WTC11 (cell line): ENCODE results near the gene HEYL. TPM values are rescaled to one million over a fixed set of nuclear protein-coding genes. Genes with fewer than 3 reads are reported as not detected.
A peak's percentile ranks its signal among the peaks of the same experiment; 100 is the strongest.

Experiments
- ATAC-seq: fragments of 200-7000 bp; cut with Tn5 transposase; 2 replicates; pipeline ENCODE4 v1.10.0; 2021; ENCODE audit warnings: mild to moderate bottlenecking, moderate library complexity
- CTCF ChIA-PET: fragments of 300-600 bp; sonication (Branson Sonifier 250); formaldehyde crosslinking; loops from one replicate; lab custom pipeline; 2021; ENCODE audit warnings: antibody characterized with exemption; lab: Charles Lee
- POLR2A ChIA-PET: fragments of 350-600 bp; sonication (Branson Sonifier 250); formaldehyde crosslinking; loops from one replicate; lab custom pipeline; 2021; ENCODE audit warnings: antibody characterized with exemption; lab: Charles Lee
- DNase-seq: peaks from one replicate; pipeline ENCODE4 v3.0.0; 2021; ENCODE audit warnings: low spot score
- H3K27ac Mint-ChIP-seq: 2 replicates; pipeline ENCODE4 v1.8.0; 2021; ENCODE audit warnings: mixed read lengths
- H3K27me3 Mint-ChIP-seq: 2 replicates; pipeline ENCODE4 v1.8.0; 2021; ENCODE audit warnings: low read depth, mild to moderate bottlenecking, moderate library complexity, mixed read lengths
- H3K36me3 Mint-ChIP-seq: 2 replicates; pipeline ENCODE4 v1.8.0; 2021; ENCODE audit warnings: mixed read lengths
- H3K4me1 Mint-ChIP-seq: 2 replicates; pipeline ENCODE4 v1.8.0; 2022; ENCODE audit warnings: mixed read lengths
- H3K4me3 Mint-ChIP-seq: 2 replicates; pipeline ENCODE4 v1.8.0; 2021; ENCODE audit warnings: mild to moderate bottlenecking, moderate library complexity, mixed read lengths
- H3K9me3 Mint-ChIP-seq: 2 replicates; pipeline ENCODE4 v1.8.0; 2021; ENCODE audit warnings: mixed read lengths
- CREB1 ChIP-seq: sonication (generic); formaldehyde crosslinking; IDR thresholded peaks from 2 replicates; pipeline ENCODE4 v1.8.0; 2023; ENCODE audit warnings: mild to moderate bottlenecking, missing genetic modification reagents
- CTCF ChIP-seq: fragments of 200-600 bp; IDR thresholded peaks from 2 replicates; pipeline ENCODE4 v1.8.0; 2022; ENCODE audit warnings: antibody characterized with exemption
- E2F4 ChIP-seq: sonication (generic); formaldehyde crosslinking; IDR thresholded peaks from 2 replicates; pipeline ENCODE4 v1.8.1; 2022; ENCODE audit warnings: low read depth, mild to moderate bottlenecking, moderate library complexity, missing genetic modification reagents, borderline replicate concordance
- E2F5 ChIP-seq: sonication (generic); formaldehyde crosslinking; IDR thresholded peaks from 2 replicates; pipeline ENCODE4 v1.8.1; 2022; ENCODE audit warnings: mild to moderate bottlenecking, moderate library complexity, missing genetic modification reagents
- ELF4 ChIP-seq: sonication (generic); formaldehyde crosslinking; IDR thresholded peaks from 2 replicates; pipeline ENCODE4 v1.8.1; 2022; ENCODE audit warnings: low read depth, mild to moderate bottlenecking, moderate library complexity, missing genetic modification reagents
- FOXP4 ChIP-seq: sonication (generic); formaldehyde crosslinking; IDR thresholded peaks from 2 replicates; pipeline ENCODE4 v1.8.0; 2022; ENCODE audit warnings: mild to moderate bottlenecking, missing genetic modification reagents
- IRF2 ChIP-seq: sonication (generic); formaldehyde crosslinking; IDR thresholded peaks from 2 replicates; pipeline ENCODE4 v1.8.0; 2022; ENCODE audit warnings: low read depth, missing genetic modification reagents, borderline replicate concordance
- MAX ChIP-seq: sonication (generic); formaldehyde crosslinking; IDR thresholded peaks from 2 replicates; pipeline ENCODE4 v1.8.0; 2022; ENCODE audit warnings: mild to moderate bottlenecking, missing genetic modification reagents
- NFYB ChIP-seq: sonication (generic); formaldehyde crosslinking; conservative IDR thresholded peaks from 2 replicates; pipeline ENCODE4 v1.8.0; 2022; ENCODE audit warnings: low read depth, missing genetic modification reagents
- NR1H2 ChIP-seq: sonication (generic); formaldehyde crosslinking; IDR thresholded peaks from 2 replicates; pipeline ENCODE4 v1.9.0; 2021; ENCODE audit warnings: mild to moderate bottlenecking, moderate library complexity, missing genetic modification reagents
- NR3C1 ChIP-seq: sonication (generic); formaldehyde crosslinking; conservative IDR thresholded peaks from 2 replicates; pipeline ENCODE4 v1.8.1; 2023; ENCODE audit warnings: low read depth, mild to moderate bottlenecking, missing genetic modification reagents
- PRRX2 ChIP-seq: fragments of 250-450 bp; sonication (Bioruptor Pico); IDR thresholded peaks from 2 replicates; pipeline ENCODE4 v1.8.0; 2021; ENCODE audit warnings: mild to moderate bottlenecking
- RORB ChIP-seq: fragments of 250-450 bp; sonication (Bioruptor Pico); IDR thresholded peaks from 2 replicates; pipeline ENCODE4 v1.9.0; 2021; ENCODE audit warnings: mild to moderate bottlenecking
- SMAD3 ChIP-seq: sonication (generic); formaldehyde crosslinking; IDR thresholded peaks from 2 replicates; pipeline ENCODE4 v1.8.0; 2022; ENCODE audit warnings: missing genetic modification reagents, mild to moderate bottlenecking, borderline replicate concordance
- ZBTB21 ChIP-seq: sonication (generic); formaldehyde crosslinking; IDR thresholded peaks from 2 replicates; pipeline ENCODE4 v1.8.1; 2023; ENCODE audit warnings: mild to moderate bottlenecking, missing genetic modification reagents, borderline replicate concordance
- ZNF121 ChIP-seq: sonication (generic); formaldehyde crosslinking; IDR thresholded peaks from 2 replicates; pipeline ENCODE4 v1.8.0; 2023; ENCODE audit warnings: missing genetic modification reagents
- ZNF317 ChIP-seq: sonication (generic); formaldehyde crosslinking; IDR thresholded peaks from 2 replicates; pipeline ENCODE4 v1.8.1; 2023; ENCODE audit warnings: low read depth, mild to moderate bottlenecking, moderate library complexity, missing genetic modification reagents, borderline replicate concordance
- ZNF512 ChIP-seq: sonication (generic); formaldehyde crosslinking; IDR thresholded peaks from 2 replicates; pipeline ENCODE4 v1.8.1; 2022; ENCODE audit warnings: missing genetic modification reagents, borderline replicate concordance
- total RNA-seq: library from RNA; stranded (reverse); gene quantifications from 3 replicates; pipeline ENCODE4 v1.2.3, GENCODE V29; 2021

HEYL gene
- total RNA-seq, 1 experiment from 2014 or later, result 2.3 TPM

- TF ChIP-seq E2F4 (CRISPR knock-in tag) (no peak), MAX (CRISPR knock-in tag) (no peak)
Observed at GRCh38 chr1:39585933-39586332, 53.5 kb downstream of the HEYL start (continued).

- TF ChIP-seq E2F5 (CRISPR knock-in tag) (0 out of 2 replicates have a peak, but pooled peaks have one; percentile 4), CREB1 (no peak)
- Mint-ChIP-seq H3K4me3 (peak overlapping the region; percentile 85), H3K36me3 (peaks cover 42% of the 10 kb centered on the region), H3K4me1 (peaks cover 27% of the 10 kb centered on the region), H3K9me3 (no peaks in the 10 kb centered on the region), H3K27ac (no peak overlapping the region), H3K27me3 (peaks cover 6% of the 10 kb centered on the region; the same call in 1 of the 2 replicates)
- ATAC-seq (peak; percentile 6; the same call in 1 of the 2 replicates), DNase-seq (peak; percentile 31)
- ChIA-PET POLR2A (interaction anchor here (1.1 to 1.5 kb wide), 3 partner anchors 70 to 167 kb away, joined by 3 to 5 read pairs (median 3); partner anchors contain the start of gene PPIE), CTCF (interaction anchor here (0.6 to 3.1 kb wide), 12 partner anchors 23 to 198 kb away, joined by 3 to 14 read pairs (median 4); partner anchors contain the start of genes HPCAL4 and PPIE)
Observed at GRCh38 chr1:39576016-39576657, 63.3 kb downstream of the HEYL start.

- H3K4me1 Mint-ChIP-seq, result peaks cover 27% of the 10 kb centered on the region
- CTCF ChIA-PET, result interaction anchor here (0.7 to 2.6 kb wide), 5 partner anchors 35 to 145 kb away, joined by 3 to 13 read pairs (median 4); no protein-coding TSS in a partner anchor
- POLR2A ChIA-PET, result interaction anchor here (0.7 to 1.5 kb wide), 4 partner anchors 71 to 166 kb away, joined by 3 to 5 read pairs (median 3); partner anchors contain the start of gene PPIE
- no peaks in the 10 kb centered on the region for H3K9me3 Mint-ChIP-seq
- H3K27ac Mint-ChIP-seq, result peak overlapping the region; percentile 44
- H3K36me3 Mint-ChIP-seq, result peaks cover 49% of the 10 kb centered on the region
- ATAC-seq (no peak; the same call in 1 of the 2 replicates), DNase-seq (no peak)
- peak overlapping the region; percentile 85 for H3K4me3 Mint-ChIP-seq
- TF ChIP-seq NFYB (CRISPR knock-in tag) (no peak), NR1H2 (no peak), IRF2 (CRISPR knock-in tag) (no peak), SMAD3 (CRISPR knock-in tag) (no peak), RORB (CRISPR knock-in tag) (no peak), FOXP4 (CRISPR knock-in tag) (no peak), CTCF (no peak), NR3C1 (CRISPR knock-in tag) (no peak), ELF4 (CRISPR knock-in tag) (no peak), ZNF512 (no peak), ZNF317 (CRISPR knock-in tag) (no peak), ZNF121 (CRISPR knock-in tag) (no peak), ZBTB21 (no peak), PRRX2 (CRISPR knock-in tag) (no peak)
- TF ChIP-seq, all 79 proteins: peak for 0
- H3K27me3 Mint-ChIP-seq, result peaks cover 5% of the 10 kb centered on the region; the same call in 1 of the 2 replicates
Observed at GRCh38 chr1:39575191-39576015, 64.0 kb downstream of the HEYL start.
